ENCODE data around the gene MANEAL. TPM values are rescaled to one million over a fixed set of nuclear protein-coding genes. Genes with fewer than 3 reads are reported as not detected.
"Not testable (repeated sequence)": the region's sequence is repeated elsewhere in the genome, so short reads cannot be mapped to it uniquely, and the experiment has no call there.

MANEAL gene
- total RNA-seq (2014; rRNA removed; shearing (Covaris generic)) = 22.0 and 31.3 TPM in 2 replicates

DNA sequence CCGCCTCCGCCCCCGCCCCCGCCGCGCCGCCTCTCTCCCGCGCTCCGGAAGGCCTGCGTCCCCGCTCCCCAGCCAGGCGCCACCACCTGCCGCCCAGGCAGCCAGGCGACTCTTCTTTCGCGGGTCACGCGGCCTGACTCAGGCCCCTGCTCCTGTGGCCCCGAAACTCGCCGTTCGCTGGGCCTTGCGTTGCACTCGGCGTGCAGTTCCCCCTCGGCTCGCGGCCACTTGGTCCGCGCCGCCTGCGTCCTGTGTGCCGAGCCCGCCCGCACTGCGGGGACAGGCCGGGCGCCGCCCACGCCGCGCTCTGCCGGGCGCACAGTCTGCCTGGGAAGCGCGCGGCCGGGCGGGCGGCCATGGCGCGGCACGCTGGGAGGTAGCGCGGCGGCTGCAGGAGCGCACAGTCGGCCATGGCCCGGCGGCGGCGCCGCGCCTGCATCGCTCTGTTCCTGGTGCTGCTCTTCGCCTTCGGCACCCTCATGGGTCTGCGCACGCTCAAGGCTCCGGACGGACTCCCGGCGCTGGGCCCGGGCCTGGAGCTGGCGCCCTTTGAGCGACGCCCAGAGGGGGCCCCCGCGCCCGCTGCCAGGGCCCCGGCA, at the start of gene MANEAL:
MANEAL (plus strand) TSS at position 75 of the 599 bp plus-strand sequence; CDS start at position 411, 336 bp downstream.
- DNase-seq (ENCODE audit: low spot score) = peak; percentile 65
- in situ Hi-C loops (cut with HindIII; ENCODE audit: low sequenced_read_pairs) = no loop called here

DNA sequence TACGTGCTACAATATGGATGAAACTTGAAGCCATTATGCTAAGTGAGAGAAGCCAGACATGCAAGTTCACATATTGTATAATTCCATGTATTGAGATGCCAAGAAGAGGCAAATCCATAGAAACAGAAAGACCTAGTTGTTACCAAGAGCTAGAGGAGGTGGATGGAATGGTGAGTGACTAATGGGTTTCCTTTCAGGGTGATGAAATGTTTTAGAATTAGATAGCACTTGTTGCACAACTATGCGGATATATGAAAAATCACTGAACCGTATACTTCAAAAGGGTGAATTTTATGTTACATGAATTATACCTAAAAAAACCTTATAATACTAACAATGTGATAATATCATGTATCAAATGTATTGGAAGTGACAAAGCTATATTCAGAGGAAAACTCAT, 46.8 kb upstream of the MANEAL start:
- DNase-seq (ENCODE audit: low spot score) = no peak
- in situ Hi-C loops (cut with HindIII; ENCODE audit: low sequenced_read_pairs) = no loop called here

DNA sequence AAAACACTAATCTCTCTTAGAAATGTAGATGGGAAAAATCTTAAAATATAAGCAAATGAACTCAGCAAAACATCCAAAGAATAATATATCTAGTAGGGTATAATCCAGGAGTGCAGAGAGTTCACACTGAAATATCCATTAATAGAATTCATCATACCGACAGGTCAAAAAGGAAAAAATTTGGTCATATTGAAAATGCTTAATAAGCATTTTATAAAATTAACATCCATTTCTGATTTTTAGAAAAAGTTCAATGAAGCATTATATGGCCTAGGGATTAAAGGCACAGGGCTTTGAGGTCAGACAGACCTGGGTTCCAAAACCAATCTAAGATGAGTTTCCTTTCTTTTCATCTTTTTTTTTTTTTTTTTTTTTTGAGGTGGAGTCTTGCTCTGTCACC, 45.1 kb upstream of the MANEAL start:
- DNase-seq (ENCODE audit: low spot score) = no peak
- in situ Hi-C loops (cut with HindIII; ENCODE audit: low sequenced_read_pairs) = no loop called here

DNA sequence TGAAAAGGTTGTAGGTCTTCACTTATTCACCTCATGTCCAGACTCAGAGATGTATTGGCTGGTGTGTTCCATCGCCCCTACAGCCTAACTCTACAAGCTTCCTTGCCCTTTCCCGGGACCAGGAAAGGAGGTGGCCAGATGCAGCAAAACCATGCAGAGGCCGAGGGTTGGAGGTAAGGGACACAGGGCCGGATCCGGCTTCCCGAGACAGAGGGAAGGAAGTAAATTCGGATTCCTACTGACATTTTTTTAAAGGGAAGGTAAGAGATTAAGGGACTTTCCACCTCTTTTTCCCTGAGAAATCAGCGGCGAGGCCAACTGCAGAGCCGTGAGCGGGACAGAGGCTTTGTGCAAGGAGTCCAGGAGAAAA, 41.4 kb upstream of the MANEAL start:
- in situ Hi-C loops (cut with HindIII; ENCODE audit: low sequenced_read_pairs) = no loop called here
- DNase-seq (ENCODE audit: low spot score) = no peak

- in situ Hi-C loops (cut with HindIII; ENCODE audit: low sequenced_read_pairs) = no loop called here
- peak; percentile 5 for DNase-seq (ENCODE audit: low spot score)
Measured at GRCh38 chr1:37752583-37753471, 40.8 kb upstream of the MANEAL start.

GRCh38 chr1:37753473-37754321, 40.0 kb upstream of the MANEAL start:
- in situ Hi-C loops (cut with HindIII; ENCODE audit: low sequenced_read_pairs) = no loop called here
- no peak for DNase-seq (ENCODE audit: low spot score)

DNA sequence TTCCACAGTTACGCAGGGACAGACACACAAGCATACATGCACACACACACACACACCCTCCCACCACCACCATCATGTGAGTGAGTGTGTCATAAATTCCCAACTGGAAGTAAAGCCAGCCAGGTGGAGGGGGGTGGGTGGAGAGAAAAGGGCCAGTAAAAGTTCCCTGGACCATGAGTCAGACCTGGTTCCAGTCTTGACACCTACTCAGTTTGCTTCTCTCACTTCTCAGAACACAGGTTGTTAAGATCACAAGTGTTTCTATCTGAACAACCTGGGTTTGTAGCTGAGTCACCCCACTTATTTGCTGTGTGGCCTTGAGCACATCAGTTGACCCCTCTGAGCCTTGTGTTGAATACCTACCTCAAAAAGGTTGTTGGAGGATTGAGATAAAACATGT, 38.4 kb upstream of the MANEAL start:
- in situ Hi-C loops (cut with HindIII; ENCODE audit: low sequenced_read_pairs) = no loop called here
- DNase-seq (ENCODE audit: low spot score) = no peak

DNA sequence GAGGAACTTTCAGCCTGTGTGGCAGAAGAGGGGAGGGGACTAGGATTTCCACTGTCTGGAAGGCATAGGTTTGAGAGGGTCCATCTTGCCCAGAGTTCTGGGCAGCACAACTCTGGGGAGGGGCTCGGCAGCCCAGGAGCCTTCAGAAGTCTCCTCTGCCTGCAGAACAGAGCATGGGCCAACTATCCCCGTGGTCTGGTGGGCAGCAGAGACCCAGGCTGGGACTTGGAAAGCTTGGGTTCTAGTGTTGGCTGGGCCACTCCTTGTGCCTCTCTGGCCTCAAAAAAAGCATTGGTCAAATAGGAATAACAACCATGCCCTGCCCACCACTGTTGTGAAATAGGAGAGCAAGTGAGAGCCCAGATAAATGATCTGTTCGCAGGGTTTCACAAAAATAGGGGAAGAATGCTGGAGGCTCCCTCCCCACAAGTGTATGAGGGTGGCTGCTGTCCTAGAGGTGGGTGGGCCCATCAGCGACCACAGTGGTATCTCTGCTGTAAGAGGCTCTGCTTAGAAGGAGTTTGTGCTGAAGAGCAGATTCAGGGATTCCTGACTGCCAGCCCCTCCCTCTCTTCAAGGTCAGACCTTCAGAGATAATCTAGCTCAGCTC, 37.6 kb upstream of the MANEAL start:
- in situ Hi-C loops (cut with HindIII; ENCODE audit: low sequenced_read_pairs) = no loop called here
- DNase-seq (ENCODE audit: low spot score) = no peak

GRCh38 chr1:37759451-37759850, 34.2 kb upstream of the MANEAL start:
- in situ Hi-C loops (cut with HindIII; ENCODE audit: low sequenced_read_pairs) = no loop called here
- no peak for DNase-seq (ENCODE audit: low spot score)

GRCh38 chr1:37761416-37762095, 32.1 kb upstream of the MANEAL start:
- DNase-seq (ENCODE audit: low spot score) = no peak
- in situ Hi-C loops (cut with HindIII; ENCODE audit: low sequenced_read_pairs) = no loop called here

DNA sequence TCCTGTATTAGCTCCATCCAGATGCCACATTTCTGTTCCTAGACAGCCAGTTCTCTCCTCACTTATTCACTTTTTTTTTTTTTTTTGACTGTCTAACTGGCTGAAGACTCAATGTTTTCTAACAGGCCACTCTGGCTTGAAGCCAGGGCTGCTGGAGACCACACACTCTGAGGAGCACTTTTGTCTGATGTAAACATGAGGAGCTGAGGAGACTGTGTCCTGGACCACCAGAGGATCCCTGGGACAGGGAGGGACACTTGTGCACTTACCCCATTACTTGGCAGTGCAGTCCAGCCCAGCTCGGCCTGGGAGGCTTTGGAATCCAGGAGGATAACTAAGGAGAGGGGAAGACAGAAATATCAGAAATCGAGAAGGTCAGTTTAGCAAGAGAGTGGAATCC, 31.1 kb upstream of the MANEAL start:
- DNase-seq (ENCODE audit: low spot score) = no peak
- in situ Hi-C loops (cut with HindIII; ENCODE audit: low sequenced_read_pairs) = no loop called here

DNA sequence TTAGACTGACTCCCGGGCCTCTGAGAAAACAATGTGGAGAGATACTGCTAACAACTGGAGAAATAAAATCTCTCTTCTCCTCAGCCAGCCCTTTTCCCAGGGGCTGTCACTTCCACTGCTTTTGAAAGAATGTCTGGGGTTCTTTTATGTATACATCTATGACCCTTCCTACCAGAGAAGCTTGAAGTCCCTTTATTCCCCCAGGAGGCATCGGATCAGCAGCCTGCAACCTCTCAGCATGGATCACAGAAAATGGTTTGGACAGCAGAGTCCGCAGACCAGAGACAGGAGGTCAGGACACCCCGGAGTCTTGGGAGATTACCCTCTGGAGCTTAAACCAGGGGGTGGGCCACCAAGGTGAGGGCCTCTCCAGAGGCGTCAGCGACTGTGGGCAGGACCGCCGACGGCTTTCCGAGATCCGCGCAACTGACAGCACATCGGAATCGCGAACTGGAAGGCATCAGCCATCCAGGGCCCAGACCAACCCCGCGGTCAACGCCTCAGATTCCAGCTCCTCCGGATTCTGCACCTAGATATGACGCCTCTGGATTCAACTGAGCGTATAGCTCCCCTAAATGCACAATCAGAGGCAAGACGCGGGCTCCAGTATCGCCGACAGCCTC, 29.7 kb upstream of the MANEAL start:
- no peak for DNase-seq (ENCODE audit: low spot score)
- in situ Hi-C loops (cut with HindIII; ENCODE audit: low sequenced_read_pairs) = no loop called here

DNA sequence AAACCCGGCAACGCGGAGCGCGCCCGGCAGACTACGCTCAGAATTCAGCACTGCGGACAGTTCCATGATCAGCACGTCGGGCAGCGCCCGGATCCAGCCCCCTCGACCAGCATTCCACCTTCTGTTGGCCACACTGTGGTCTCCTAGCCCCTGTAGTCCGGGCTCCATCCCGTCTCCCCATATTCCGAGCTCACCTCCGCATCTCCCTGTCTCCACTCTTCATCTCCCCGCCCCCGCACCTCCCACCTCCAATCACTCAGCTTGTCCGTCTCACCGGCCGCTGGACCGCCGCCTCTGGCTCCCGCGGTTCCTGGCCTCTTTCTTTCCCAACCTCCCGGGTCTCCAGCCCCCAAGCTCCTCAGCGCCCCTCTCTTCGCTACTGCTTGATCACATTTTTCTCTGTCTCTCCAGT, 29.2 kb upstream of the MANEAL start:
- in situ Hi-C loops (cut with HindIII; ENCODE audit: low sequenced_read_pairs) = no loop called here
- no peak for DNase-seq (ENCODE audit: low spot score)

DNA sequence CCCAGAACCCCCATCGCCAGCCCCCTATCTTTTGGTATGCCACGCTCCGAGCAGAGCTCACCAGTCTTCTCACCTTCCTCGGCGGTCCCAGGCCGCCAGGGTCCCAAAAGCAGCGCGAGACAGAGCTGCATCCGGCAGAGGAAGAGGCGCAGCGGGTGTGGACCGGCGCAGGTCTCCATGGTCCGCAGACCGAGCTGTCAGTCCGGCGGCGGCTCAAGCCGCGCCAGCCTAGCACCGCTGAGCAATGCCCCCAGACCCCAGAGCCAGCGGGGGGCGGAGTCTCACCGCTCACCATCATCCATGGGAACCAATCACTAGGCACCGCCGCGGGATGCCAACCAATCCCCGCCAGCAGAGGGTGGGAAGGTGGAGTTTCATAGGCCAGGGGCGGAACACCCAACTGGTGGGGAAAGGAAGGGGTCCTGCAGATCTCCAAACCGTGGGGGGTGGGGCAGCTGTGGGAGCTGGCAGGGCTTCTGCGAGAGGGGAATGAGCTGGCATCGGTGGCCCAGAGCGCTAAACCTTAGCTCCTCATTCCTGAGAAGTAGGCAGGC, 28.7 kb upstream of the MANEAL start, which contains the start of gene EPHA10:
EPHA10 (minus strand) TSS at position 233 of the 554 bp plus-strand sequence; CDS start at position 179, 54 bp downstream.
- in situ Hi-C loops (cut with HindIII; ENCODE audit: low sequenced_read_pairs) = no loop called here
- peak; percentile 29 for DNase-seq (ENCODE audit: low spot score)

GRCh38 chr1:37765916-37766664, 27.6 kb upstream of the MANEAL start:
- in situ Hi-C loops (cut with HindIII; ENCODE audit: low sequenced_read_pairs) = no loop called here
- DNase-seq (ENCODE audit: low spot score) = peak; percentile 10

GRCh38 chr1:37767488-37767887, 26.2 kb upstream of the MANEAL start:
- in situ Hi-C loops (cut with HindIII; ENCODE audit: low sequenced_read_pairs) = no loop called here
- no peak for DNase-seq (ENCODE audit: low spot score)

- DNase-seq (ENCODE audit: low spot score); in situ Hi-C loops (cut with HindIII; ENCODE audit: low sequenced_read_pairs): not testable (repeated sequence)
Measured at GRCh38 chr1:37771440-37771839, 22.2 kb upstream of the MANEAL start.

Data from G401 (cell line).